ENCODE measurements around the gene TBC1D4. TPM values are rescaled to one million over a fixed set of nuclear protein-coding genes. Genes with fewer than 3 reads are reported as not detected.

The TBC1D4 gene
- total and polyA plus RNA-seq, 2 experiments from 2014 or later: 5.5 to 13.5 TPM

DNA sequence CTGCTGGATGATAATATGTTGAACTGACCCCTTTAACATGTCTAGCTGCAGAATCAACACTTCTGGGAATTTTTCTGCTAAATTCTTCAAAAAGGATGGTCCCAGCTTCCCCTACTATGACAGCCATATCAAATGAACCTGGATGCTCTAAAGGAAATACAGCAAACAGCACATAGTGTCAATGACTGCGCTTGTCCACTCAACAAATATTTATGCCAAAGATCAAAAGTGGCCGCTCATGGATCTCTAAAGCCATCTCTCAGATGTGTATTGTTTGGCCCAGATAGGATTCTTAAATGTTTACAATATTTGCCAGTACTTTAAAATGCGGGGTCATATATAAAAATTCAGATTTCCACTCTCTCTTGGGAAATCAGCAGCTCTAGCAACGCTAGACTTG is 3.3 kb downstream of the TBC1D4 start:
- no peak overlapping the region for H3K9ac ChIP-seq
- H3K27ac ChIP-seq: no peak overlapping the region
- no peaks in the 10 kb centered on the region for H3K9me3 ChIP-seq (ENCODE audit: low read depth)
- H2AFZ ChIP-seq: no peak overlapping the region
- WGBS, 2 experiments (ENCODE audit: low coverage in 1 of 2, low lambda C conversion rate in 2 of 2, missing lambda C conversion rate in 2 of 2): 95 to 97% methylated on average over 4 of the region's 4 CpGs
- no peaks in the 10 kb centered on the region for H3K9me2 ChIP-seq (ENCODE audit: insufficient read depth)
- H3K4me3 ChIP-seq: no peak overlapping the region
- DNase-seq: no peak
- H3K27me3 ChIP-seq (replicated peaks; ENCODE audit: insufficient read depth): no peaks in the 10 kb centered on the region
- H3K4me1 ChIP-seq (ENCODE audit: insufficient read depth): no peaks in the 10 kb centered on the region; the same call in 1 of the 2 replicates
- no peaks in the 10 kb centered on the region for H4K20me1 ChIP-seq (ENCODE audit: insufficient read depth)
- in situ Hi-C loops (cut with MboI): no loop called here
- peaks cover 63% of the 10 kb centered on the region for H3K79me2 ChIP-seq (ENCODE audit: insufficient read depth)
- H3K4me2 ChIP-seq (ENCODE audit: unreplicated experiment): no peak overlapping the region
- H3K36me3 ChIP-seq (ENCODE audit: low read depth): no peaks in the 10 kb centered on the region
- H3F3A ChIP-seq (ENCODE audit: insufficient read depth): peaks cover 9% of the 10 kb centered on the region; the same call in 1 of the 2 replicates
- no peak for TF ChIP-seq EZH2 (IDR thresholded peaks at IDR 0.05; ENCODE audit: insufficient read depth, poor library complexity, severe bottlenecking)
- no peak for TF ChIP-seq EZH2phosphoT487 (IDR thresholded peaks at IDR 0.05; ENCODE audit: insufficient read depth, low read depth)

DNA sequence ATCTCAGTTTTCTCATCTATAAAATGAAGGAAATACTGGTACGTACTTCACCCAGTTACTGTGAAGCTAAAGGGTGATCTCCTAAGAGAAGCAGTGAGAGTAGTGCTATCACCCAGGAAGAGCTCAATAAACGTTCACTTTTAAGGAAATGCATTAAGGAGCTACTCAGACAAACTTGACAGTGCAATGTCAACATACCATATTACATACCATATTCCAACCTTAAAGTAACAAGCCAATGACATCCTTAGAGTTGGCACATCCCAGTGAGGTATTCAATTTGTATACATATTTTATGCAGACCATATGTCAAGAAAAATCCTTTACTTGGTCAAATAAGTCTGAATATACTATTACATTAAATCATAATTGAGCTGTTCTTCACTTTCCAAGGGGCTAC is 7.0 kb downstream of the TBC1D4 start:
- no peak overlapping the region for H3K9ac ChIP-seq
- no peak overlapping the region for H3K27ac ChIP-seq
- no peaks in the 10 kb centered on the region for H3K27me3 ChIP-seq (replicated peaks; ENCODE audit: insufficient read depth)
- H3K9me3 ChIP-seq (ENCODE audit: low read depth): no peaks in the 10 kb centered on the region
- no peaks in the 10 kb centered on the region for H3K36me3 ChIP-seq (ENCODE audit: low read depth)
- no peaks in the 10 kb centered on the region for H4K20me1 ChIP-seq (ENCODE audit: insufficient read depth)
- DNase-seq: no peak
- H3K4me3 ChIP-seq: no peak overlapping the region
- H3F3A ChIP-seq (ENCODE audit: insufficient read depth): no peaks in the 10 kb centered on the region
- H3K4me2 ChIP-seq (ENCODE audit: unreplicated experiment): no peak overlapping the region
- H3K4me1 ChIP-seq (ENCODE audit: insufficient read depth): no peaks in the 10 kb centered on the region
- in situ Hi-C loops (cut with MboI): no loop called here
- 77 to 79% methylated on average over 2 of the region's 2 CpGs for WGBS, 2 experiments (ENCODE audit: low coverage in 1 of 2, low lambda C conversion rate in 2 of 2, missing lambda C conversion rate in 2 of 2)
- H2AFZ ChIP-seq: no peak overlapping the region
- H3K9me2 ChIP-seq (ENCODE audit: insufficient read depth): no peaks in the 10 kb centered on the region
- peaks cover 67% of the 10 kb centered on the region for H3K79me2 ChIP-seq (ENCODE audit: insufficient read depth)
- TF ChIP-seq EZH2 (IDR thresholded peaks at IDR 0.05; ENCODE audit: insufficient read depth, poor library complexity, severe bottlenecking) (no peak), EZH2phosphoT487 (IDR thresholded peaks at IDR 0.05; ENCODE audit: insufficient read depth, low read depth) (no peak)

- Histone ChIP-seq H3K9me3 (ENCODE audit: low read depth) (no peaks in the 10 kb centered on the region), H3K79me2 (ENCODE audit: insufficient read depth) (peaks cover 60% of the 10 kb centered on the region), H3K27ac (no peak overlapping the region), H3K4me3 (no peak overlapping the region), H3K4me1 (ENCODE audit: insufficient read depth) (peaks cover 3% of the 10 kb centered on the region; the same call in 1 of the 2 replicates), H4K20me1 (ENCODE audit: insufficient read depth) (no peaks in the 10 kb centered on the region), H3F3A (ENCODE audit: insufficient read depth) (no peaks in the 10 kb centered on the region), H3K9me2 (ENCODE audit: insufficient read depth) (no peaks in the 10 kb centered on the region), H3K36me3 (ENCODE audit: low read depth) (no peaks in the 10 kb centered on the region), H3K27me3 (replicated peaks; ENCODE audit: insufficient read depth) (no peaks in the 10 kb centered on the region), H3K4me2 (ENCODE audit: unreplicated experiment) (no peak overlapping the region), H2AFZ (no peak overlapping the region), H3K9ac (no peak overlapping the region)
- TF ChIP-seq EZH2phosphoT487 (IDR thresholded peaks at IDR 0.05; ENCODE audit: insufficient read depth, low read depth) (no peak), EZH2 (IDR thresholded peaks at IDR 0.05; ENCODE audit: insufficient read depth, poor library complexity, severe bottlenecking) (no peak)
- in situ Hi-C loops (cut with MboI): no loop called here
- 8 to 11% methylated on average over 1 of the region's 1 CpG for WGBS, 2 experiments (ENCODE audit: low coverage in 1 of 2, low lambda C conversion rate in 2 of 2, missing lambda C conversion rate in 2 of 2)
- no peak for DNase-seq
Observed at GRCh38 chr13:75473468-75473867, 8.5 kb downstream of the TBC1D4 start.

DNA sequence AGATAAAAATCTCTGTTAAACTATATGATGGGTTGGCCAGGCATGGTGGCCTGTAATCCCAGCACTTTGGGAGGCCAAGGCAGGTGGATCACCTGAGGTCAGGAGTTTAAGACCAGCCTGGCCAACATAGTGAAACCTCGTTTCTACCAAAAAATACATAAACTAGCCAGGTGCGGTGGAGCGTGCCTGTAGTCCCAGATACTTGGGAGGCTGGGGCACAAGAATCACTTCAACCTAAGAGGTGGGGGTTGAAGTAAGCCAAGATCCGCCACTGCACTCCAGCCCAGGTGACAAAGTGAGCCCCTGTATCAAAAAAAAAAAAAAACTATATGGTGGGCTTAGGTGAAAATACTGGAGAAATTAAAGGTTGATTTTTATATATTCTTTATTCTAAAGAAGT is 11.3 kb downstream of the TBC1D4 start:
- Histone ChIP-seq H3K4me2 (ENCODE audit: unreplicated experiment) (no peak overlapping the region), H3K9me2 (ENCODE audit: insufficient read depth) (no peaks in the 10 kb centered on the region), H3K9me3 (ENCODE audit: low read depth) (no peaks in the 10 kb centered on the region), H3K4me1 (ENCODE audit: insufficient read depth) (peaks cover 16% of the 10 kb centered on the region; the same call in 1 of the 2 replicates), H3K27ac (no peak overlapping the region), H3K9ac (no peak overlapping the region), H3K79me2 (ENCODE audit: insufficient read depth) (peaks cover 42% of the 10 kb centered on the region), H3K27me3 (replicated peaks; ENCODE audit: insufficient read depth) (no peaks in the 10 kb centered on the region), H3F3A (ENCODE audit: insufficient read depth) (no peaks in the 10 kb centered on the region), H3K4me3 (no peak overlapping the region), H3K36me3 (ENCODE audit: low read depth) (no peaks in the 10 kb centered on the region), H2AFZ (no peak overlapping the region), H4K20me1 (ENCODE audit: insufficient read depth) (no peaks in the 10 kb centered on the region)
- 85 to 94% methylated on average over 4 of the region's 4 CpGs for WGBS, 2 experiments (ENCODE audit: low coverage in 1 of 2, low lambda C conversion rate in 2 of 2, missing lambda C conversion rate in 2 of 2)
- in situ Hi-C loops (cut with MboI): no loop called here
- no peak for TF ChIP-seq EZH2 (IDR thresholded peaks at IDR 0.05; ENCODE audit: insufficient read depth, poor library complexity, severe bottlenecking)
- no peak for TF ChIP-seq EZH2phosphoT487 (IDR thresholded peaks at IDR 0.05; ENCODE audit: insufficient read depth, low read depth)
- no peak for DNase-seq

- no peak overlapping the region for H3K27ac ChIP-seq
- H3F3A ChIP-seq (ENCODE audit: insufficient read depth): no peaks in the 10 kb centered on the region
- no peaks in the 10 kb centered on the region for H3K36me3 ChIP-seq (ENCODE audit: low read depth)
- H3K9me3 ChIP-seq (ENCODE audit: low read depth): no peaks in the 10 kb centered on the region
- peaks cover 36% of the 10 kb centered on the region for H3K79me2 ChIP-seq (ENCODE audit: insufficient read depth)
- no peak overlapping the region for H3K4me3 ChIP-seq
- H3K4me1 ChIP-seq (ENCODE audit: insufficient read depth): peaks cover 16% of the 10 kb centered on the region; the same call in 1 of the 2 replicates
- WGBS, 2 experiments (ENCODE audit: low coverage in 1 of 2, low lambda C conversion rate in 2 of 2, missing lambda C conversion rate in 2 of 2): 88 to 93% methylated on average over 7 of the region's 7 CpGs
- H4K20me1 ChIP-seq (ENCODE audit: insufficient read depth): no peaks in the 10 kb centered on the region
- H3K9me2 ChIP-seq (ENCODE audit: insufficient read depth): no peaks in the 10 kb centered on the region
- H3K4me2 ChIP-seq (ENCODE audit: unreplicated experiment): no peak overlapping the region
- H3K27me3 ChIP-seq (replicated peaks; ENCODE audit: insufficient read depth): no peaks in the 10 kb centered on the region
- TF ChIP-seq EZH2 (IDR thresholded peaks at IDR 0.05; ENCODE audit: insufficient read depth, poor library complexity, severe bottlenecking) (no peak), EZH2phosphoT487 (IDR thresholded peaks at IDR 0.05; ENCODE audit: insufficient read depth, low read depth) (no peak)
- DNase-seq: no peak
- H2AFZ ChIP-seq: no peak overlapping the region
- no peak overlapping the region for H3K9ac ChIP-seq
- in situ Hi-C loops (cut with MboI): no loop called here
Observed at GRCh38 chr13:75469047-75469446, 12.9 kb downstream of the TBC1D4 start.

Measured in GM23248 (cell line).